HepG2 (cell line): Measurements from ENCODE around the gene SMAD2. TPM values are rescaled to one million over a fixed set of nuclear protein-coding genes. Genes with fewer than 3 reads are reported as not detected.

ENCODE experiments used
- ATAC-seq: fragments of 200-7000 bp; cut with Tn5 transposase; 3 replicates; pipeline ENCODE4 v1.9.1; 2020; ENCODE audit warnings: mild to moderate bottlenecking, moderate library complexity
- BruUV-seq: library from RNA; stranded (reverse); fragments of 400-500 nt; replicated peaks from 2 replicates; lab custom pipeline; 2021; lab: Mats Ljungman, UMichigan
- CTCF ChIA-PET: fragments of 300-600 bp; formaldehyde crosslinking; extraction: SDS; loops from one replicate; lab custom pipeline; 2021; ENCODE audit warnings: low total read pairs, inconsistent platforms, low intra/inter-chr PET ratio; lab: Yijun Ruan, JAX
- POLR2A ChIA-PET: fragments of 350-600 bp; sonication (Branson Sonifier 250); formaldehyde crosslinking; loops from one replicate; lab custom pipeline; 2020; ENCODE audit warnings: antibody characterized with exemption, inconsistent platforms; lab: Yijun Ruan, JAX
- DNase-seq: peaks from one replicate; pipeline ENCODE4 v3.0.0-alpha.2; 2015; ENCODE audit warnings: low spot score
- FAIRE-seq: peaks from 3 replicates; lab custom pipeline; 2011; peaks lifted over from hg19 to GRCh38; lab: Jason Lieb, UNC
- H2AFZ ChIP-seq: one replicate; pipeline ENCODE4 v1.6.1; 2011; ENCODE audit warnings: low read length, inconsistent platforms
- H3K27ac ChIP-seq: fragments of 300-600 bp; 3 replicates; pipeline ENCODE4 v1.8.0; 2011; ENCODE audit warnings: mixed run types, mild to moderate bottlenecking, mixed read lengths, low read length, inconsistent platforms; ENCODE audit not compliant: insufficient read depth; ENCODE audit errors: extremely low read length
- H3K27me3 ChIP-seq, 2 experiments: fragments of 200-600 bp in 1 of 2; 2 replicates in 1 of 2; 3 replicates in 1 of 2; pipeline versions ENCODE4 v1.6.0 to v1.8.0; 2011; ENCODE audit warnings: low read length in 2 of 2, mild to moderate bottlenecking in 2 of 2, moderate library complexity in 2 of 2, inconsistent platforms in 1 of 2; ENCODE audit not compliant: insufficient read depth in 2 of 2, control insufficient read depth in 1 of 2
- H3K36me3 ChIP-seq, 2 experiments: fragments of 200-600 bp in 1 of 2; replicated peaks in 1 of 2; 2 replicates in 1 of 2; 3 replicates in 1 of 2; pipeline versions ENCODE4 v1.5.1 to v1.8.0; 2011; ENCODE audit warnings: low read length in 2 of 2, inconsistent platforms in 1 of 2; ENCODE audit not compliant: insufficient read depth in 2 of 2, control insufficient read depth in 1 of 2
- H3K4me1 ChIP-seq: 2 replicates; pipeline ENCODE4 v1.5.1; 2012; ENCODE audit warnings: low read length, inconsistent platforms; ENCODE audit not compliant: insufficient read depth
- H3K4me2 ChIP-seq: 2 replicates; pipeline ENCODE4 v1.6.0; 2011; ENCODE audit warnings: low read depth, low read length, inconsistent platforms
- H3K4me3 ChIP-seq, 3 experiments: fragments of 200-600 bp in 1 of 3; sonication (generic), shearing (Covaris generic) in 1 of 3; replicated peaks in 1 of 3; 2 replicates each; pipeline ENCODE4 v1.5.1; 2011 to 2016; ENCODE audit warnings: low read length in 3 of 3, inconsistent platforms in 2 of 3, low read depth in 2 of 3, mild to moderate bottlenecking in 2 of 3, control low read depth in 1 of 3, mixed read lengths in 1 of 3; ENCODE audit not compliant: insufficient read depth in 1 of 3
- H3K79me2 ChIP-seq: one replicate; pipeline ENCODE4 v1.6.1; 2011; ENCODE audit warnings: low read length, inconsistent platforms; ENCODE audit not compliant: insufficient read depth
- H3K9ac ChIP-seq: 2 replicates; pipeline ENCODE4 v1.6.0; 2011; ENCODE audit warnings: mild to moderate bottlenecking, low read depth, low read length, inconsistent platforms; ENCODE audit not compliant: insufficient read depth
- H3K9me3 ChIP-seq: 2 replicates; pipeline ENCODE4 v1.5.1; 2012; ENCODE audit warnings: mild to moderate bottlenecking, low read length
- H4K20me1 ChIP-seq: 2 replicates; pipeline ENCODE4 v1.6.0; 2011; ENCODE audit warnings: inconsistent platforms, mild to moderate bottlenecking, low read length, moderate library complexity; ENCODE audit not compliant: insufficient read depth
- CHCHD3 ChIP-seq: sonication (generic); formaldehyde crosslinking; IDR thresholded peaks from 2 replicates; pipeline ENCODE4 v1.8.0; 2022; ENCODE audit warnings: mild to moderate bottlenecking, missing genetic modification reagents, moderate library complexity
- KDM3A ChIP-seq: IDR thresholded peaks from 2 replicates; pipeline ENCODE4 v1.6.1; 2018; ENCODE audit warnings: low read depth, missing compliant biosample characterization
- MED13 ChIP-seq: sonication (generic); formaldehyde crosslinking; IDR thresholded peaks from 2 replicates; pipeline ENCODE4 v1.5.0; 2020; ENCODE audit warnings: missing genetic modification reagents
- NR2F1 ChIP-seq, 2 experiments: fragments of 450-650 bp in 1 of 2; formaldehyde crosslinking in 1 of 2; IDR thresholded peaks; 2 replicates each; pipeline versions ENCODE4 v1.5.0 to v1.6.1; 2016 to 2020; ENCODE audit warnings: mild to moderate bottlenecking in 1 of 2, missing compliant biosample characterization in 1 of 2, missing genetic modification reagents in 1 of 2, moderate library complexity in 1 of 2
- ZMAT5 ChIP-seq: sonication (generic); formaldehyde crosslinking; IDR thresholded peaks from 2 replicates; pipeline ENCODE4 v1.5.0; 2020; ENCODE audit warnings: mild to moderate bottlenecking, low read depth, missing genetic modification reagents, borderline replicate concordance
- ZNF12 ChIP-seq: sonication (generic); formaldehyde crosslinking; IDR thresholded peaks from 2 replicates; pipeline ENCODE4 v1.5.0; 2020; ENCODE audit warnings: missing genetic modification reagents
- ZNF18 ChIP-seq: sonication (generic); formaldehyde crosslinking; IDR thresholded peaks from 2 replicates; pipeline ENCODE4 v1.8.0; 2022; ENCODE audit warnings: mild to moderate bottlenecking, missing genetic modification reagents; ENCODE audit not compliant: insufficient replicate concordance
- WGBS: methylation state at CpG from one replicate; pipeline ENCODE4 v1.1.6; 2017; ENCODE audit warnings: low lambda C conversion rate; 5-methylcytosine and 5-hydroxymethylcytosine counted together
- in situ Hi-C: cut with HindIII; loops from 2 replicates; pipeline ENCODE4 v1.10.0; 2017; ENCODE audit warnings: low pct_unique_long_range_greater_than_20kb; ENCODE audit not compliant: extremely low pct_ligation_motif_present
- intact Hi-C: fragments of 100-400 bp; cut with micrococcal nuclease; formaldehyde crosslinking; loops from one replicate; pipeline ENCODE4 v1.10.0; 2022; ENCODE audit not compliant: unreplicated experiment
- polyA plus RNA-seq, 8 experiments: library from polyadenylated mRNA; depleted of rRNA in 3 of 8; stranded (reverse) in 7 of 8; unstranded in 1 of 8; fragments of >200 nt; fragmentation: Illumina TruSeq in 4 of 8; extraction: Trizol in 4 of 8; gene quantifications; 2 replicates each; pipeline versions ENCODE4 v1.2.1 to v1.2.3, GENCODE V29; 2011 to 2016; ENCODE audit warnings: low read depth in 4 of 8, missing spikeins in 1 of 8, mixed read lengths in 1 of 8; ENCODE audit not compliant: insufficient read depth in 1 of 8
- total RNA-seq, 5 experiments: library from RNA; depleted of rRNA; stranded (reverse); fragments of >200 nt; fragmentation: Illumina TruSeq; extraction: Trizol; gene quantifications; 2 replicates each; pipeline ENCODE4 v1.2.3, GENCODE V29; 2016; ENCODE audit warnings: low read depth in 1 of 5

The SMAD2 gene
- total and polyA plus RNA-seq, 2 of the 13 experiments (the other 11 are each of a cell fraction or from before 2014, with no cell fraction given), result 40.2 to 96.2 TPM

GRCh38 chr18:47794725-47795433 lies 135.6 kb downstream of the SMAD2 start:
- Histone ChIP-seq H3K9ac (no peak overlapping the region), H3K9me3 (no peaks in the 10 kb centered on the region), H3K4me2 (no peak overlapping the region), H3K79me2 (no peaks in the 10 kb centered on the region), H2AFZ (no peak overlapping the region), H3K36me3 (no peaks in the 10 kb centered on the region), H3K27ac (no peak overlapping the region), H3K4me1 (no peaks in the 10 kb centered on the region), H3K27me3 (peaks cover 5 to 53% of the 10 kb centered on the region in 2 experiments; a peak in 3 of 5 replicates), H4K20me1 (no peaks in the 10 kb centered on the region), H3K4me3 (no peak overlapping the region)
- POLR2A ChIA-PET, result no interaction called here
- WGBS, result 12% methylated on average over 12 of the region's 14 CpGs
- BruUV-seq, result no TSS peak
- no peak for TF ChIP-seq CHCHD3 (CRISPR knock-in tag)
- TF ChIP-seq ZNF18 (CRISPR knock-in tag), result no peak
- no peak for TF ChIP-seq ZMAT5 (CRISPR knock-in tag)
- DNase-seq, result no peak
- in situ Hi-C loops (no loop called here), intact Hi-C loops (no loop called here)
- peak; percentile 67 for ATAC-seq
- CTCF ChIA-PET, result no interaction called here
- FAIRE-seq, result no peak

GRCh38 chr18:47793609-47794008 lies 136.8 kb downstream of the SMAD2 start:
- DNase-seq, result no peak
- no peak overlapping the region for H3K4me2 ChIP-seq
- FAIRE-seq, result no peak
- intact Hi-C loops (no loop called here), in situ Hi-C loops (no loop called here)
- no peak overlapping the region for H3K9ac ChIP-seq
- no TSS peak for BruUV-seq
- 30% methylated on average over 7 of the region's 7 CpGs for WGBS
- H3K79me2 ChIP-seq, result no peaks in the 10 kb centered on the region
- no peak for TF ChIP-seq NR2F1 (CRISPR knock-in tag; IDR thresholded peaks at IDR 0.05)
- TF ChIP-seq ZNF12 (CRISPR knock-in tag), result no peak
- TF ChIP-seq KDM3A (CRISPR knock-in tag), result no peak
- TF ChIP-seq MED13 (CRISPR knock-in tag), result no peak
- no peaks in the 10 kb centered on the region for H3K4me1 ChIP-seq
- H3K9me3 ChIP-seq, result no peaks in the 10 kb centered on the region
- ATAC-seq, result no peak
- no peaks in the 10 kb centered on the region for H3K36me3 ChIP-seq
- no peak overlapping the region for H3K4me3 ChIP-seq
- H3K27ac ChIP-seq, result no peak overlapping the region
- no peaks in the 10 kb centered on the region for H4K20me1 ChIP-seq
- ChIA-PET CTCF (no interaction called here), POLR2A (no interaction called here)
- no peak overlapping the region for H2AFZ ChIP-seq
- peaks cover 2 to 42% of the 10 kb centered on the region in 2 experiments; a peak in 3 of 5 replicates for H3K27me3 ChIP-seq
